Measurements from ENCODE around the gene BRIX1.
"Not testable (repeated sequence)": the region's sequence is repeated elsewhere in the genome, so short reads cannot be mapped to it uniquely, and the experiment has no call there.

Gene BRIX1

GRCh38 chr5:34968258-34968657, 52.7 kb downstream of the BRIX1 start:
- no peak for DNase-seq (ENCODE audit: low read depth in 2 of 2)

DNA sequence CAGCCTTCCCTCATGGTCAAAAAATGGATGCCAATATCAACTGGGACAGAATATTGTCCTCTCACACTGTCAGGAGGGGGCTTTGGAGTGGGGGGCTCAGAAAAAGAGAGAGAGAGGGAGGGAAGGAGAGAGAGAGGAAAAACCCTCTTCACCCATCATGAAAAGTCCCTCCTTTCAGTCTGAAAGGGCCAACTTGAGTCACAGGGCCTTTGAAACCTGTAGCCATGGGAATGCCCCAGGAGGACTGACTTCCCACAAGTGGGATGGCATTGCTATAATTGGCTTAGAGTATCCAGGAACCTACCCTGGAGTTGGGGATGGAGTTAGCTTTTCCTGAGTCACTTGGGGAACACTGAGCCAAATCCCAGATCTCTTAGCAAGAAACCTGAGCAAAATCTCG, 55.0 kb downstream of the BRIX1 start:
- no peak for DNase-seq (ENCODE audit: low read depth in 2 of 2)

GRCh38 chr5:34971655-34972054, 56.1 kb downstream of the BRIX1 start:
- not testable (repeated sequence) for DNase-seq (ENCODE audit: low read depth in 2 of 2)
